Astrocyte of the hippocampus (primary cell): ENCODE results near the gene CXCL1.
"Not testable (repeated sequence)": the region's sequence is repeated elsewhere in the genome, so short reads cannot be mapped to it uniquely, and the experiment has no call there.

Experiments
- DNase-seq: peaks from one replicate; pipeline ENCODE4 v3.0.0; 2011; ENCODE audit warnings: low read depth, low spot score

CXCL1 gene

DNA sequence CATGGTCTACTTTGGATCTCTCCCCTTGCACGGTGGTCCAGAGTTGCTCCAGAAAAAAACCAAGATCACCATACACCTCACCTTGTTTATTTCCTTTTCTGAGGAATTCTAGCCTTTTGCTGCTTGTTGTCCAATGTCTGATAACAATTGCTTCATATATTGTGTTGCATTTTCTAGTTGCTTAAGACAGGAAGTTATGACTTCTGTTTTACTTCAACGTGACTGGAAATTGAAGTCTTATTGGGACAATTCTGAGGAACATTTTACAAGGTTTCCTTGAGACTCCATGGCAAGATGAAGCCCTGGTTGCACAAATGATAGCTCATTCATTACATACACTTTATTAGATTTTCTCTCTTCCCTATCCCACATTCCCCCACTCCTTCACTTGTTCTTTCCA, 5.2 kb downstream of the CXCL1 start:
- DNase-seq: no peak

DNA sequence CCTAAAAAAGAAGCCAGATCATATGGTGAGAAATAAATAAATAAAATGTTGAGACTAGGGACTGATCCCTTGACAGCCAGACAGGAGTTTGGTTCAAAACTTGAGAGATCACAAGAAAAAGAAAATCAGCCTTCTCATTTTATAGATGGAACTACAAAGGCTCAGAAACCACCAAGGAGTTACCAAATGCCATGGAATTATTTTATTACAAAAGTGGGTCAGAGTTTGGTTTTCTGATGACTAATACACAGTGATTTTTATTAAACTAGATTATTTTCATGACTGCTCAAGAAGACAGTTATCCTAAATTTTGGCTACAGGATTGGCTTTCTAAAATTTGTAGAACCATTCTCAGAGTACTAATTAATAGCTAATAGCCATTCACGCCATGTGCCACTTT, 6.2 kb downstream of the CXCL1 start:
- DNase-seq: no peak

- peak; percentile 62 for DNase-seq
These were observed 14.1 kb downstream of the CXCL1 start for GRCh38 chr4:73883306-73883705.

- no peak for DNase-seq
These were observed 16.5 kb downstream of the CXCL1 start for GRCh38 chr4:73885574-73886267.

DNA sequence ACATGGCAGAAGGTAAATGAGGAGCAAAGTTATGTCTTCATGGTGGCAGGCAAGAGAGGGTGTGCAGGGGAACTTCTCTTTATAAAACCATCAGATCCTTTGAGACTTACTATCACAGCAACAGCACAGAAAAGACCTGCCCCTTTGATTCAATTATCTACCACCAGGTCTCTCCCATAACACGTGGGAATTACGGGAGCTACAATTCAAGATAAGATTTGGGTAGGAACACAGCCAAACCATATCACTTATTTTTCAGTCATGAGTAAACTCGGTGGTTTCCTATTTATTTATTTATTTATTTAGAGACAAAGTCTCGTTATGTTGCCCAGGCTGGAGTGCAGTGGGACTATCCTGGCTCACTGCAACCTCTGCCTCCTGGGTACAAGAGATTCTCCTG, 22.1 kb downstream of the CXCL1 start:
- no peak for DNase-seq

DNA sequence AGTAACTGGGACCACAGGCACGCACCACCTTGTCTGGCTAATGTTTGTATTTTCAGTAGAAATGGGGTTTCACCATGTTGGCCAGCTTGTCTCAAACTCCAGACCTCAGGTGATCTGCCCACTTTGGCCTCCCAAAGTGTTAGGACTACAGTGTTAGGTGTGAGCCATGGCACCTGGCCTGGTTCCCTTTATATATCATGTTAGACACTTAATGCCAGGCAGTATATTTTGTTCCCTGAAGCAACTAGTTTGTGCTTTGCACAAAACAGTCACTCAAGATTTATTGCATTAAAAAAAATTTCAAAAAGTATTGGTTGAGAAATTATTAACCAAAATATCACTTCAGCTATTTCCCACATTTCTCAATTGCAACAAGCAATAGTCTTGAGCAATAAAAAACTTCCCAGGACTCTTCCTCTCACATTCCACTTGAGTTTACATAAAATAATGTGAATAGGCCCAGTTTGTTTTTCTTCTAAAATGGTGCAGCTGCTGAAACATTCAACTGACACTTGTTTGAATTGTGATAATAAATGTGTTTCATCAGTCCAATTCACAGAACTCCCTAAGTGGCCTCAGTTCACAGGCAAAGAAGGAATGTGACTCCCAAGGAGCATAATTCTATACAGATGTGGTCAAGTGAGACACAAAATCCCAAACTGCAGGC, 22.7 kb downstream of the CXCL1 start:
- DNase-seq: no peak

DNA sequence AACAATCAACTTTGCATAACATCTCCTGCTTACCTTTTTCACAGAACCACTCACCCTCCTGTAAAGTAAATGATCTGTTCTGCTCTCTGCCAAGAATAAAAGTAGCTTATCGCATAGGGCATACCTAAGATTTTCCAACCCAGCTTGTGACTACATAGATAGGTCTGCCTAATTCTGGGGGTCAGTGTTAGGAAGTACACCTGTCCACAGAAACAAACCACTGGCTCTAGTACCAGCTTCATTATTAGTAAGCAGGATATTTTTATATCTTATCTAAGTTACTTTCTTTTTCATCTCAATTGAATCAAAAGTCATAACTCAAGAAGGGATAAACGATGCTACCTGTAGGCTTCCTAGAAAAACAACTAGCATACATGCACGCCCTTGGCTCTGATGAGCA, 23.8 kb downstream of the CXCL1 start:
- DNase-seq: no peak

- no peak for DNase-seq
These were observed 24.8 kb downstream of the CXCL1 start for GRCh38 chr4:73894001-73894400.

GRCh38 chr4:73895201-73896175, 26.3 kb downstream of the CXCL1 start:
- DNase-seq: no peak

GRCh38 chr4:73896416-73896815, 27.2 kb downstream of the CXCL1 start:
- no peak for DNase-seq

- DNase-seq: no peak
These were observed 28.4 kb downstream of the CXCL1 start for GRCh38 chr4:73897380-73898136.

DNA sequence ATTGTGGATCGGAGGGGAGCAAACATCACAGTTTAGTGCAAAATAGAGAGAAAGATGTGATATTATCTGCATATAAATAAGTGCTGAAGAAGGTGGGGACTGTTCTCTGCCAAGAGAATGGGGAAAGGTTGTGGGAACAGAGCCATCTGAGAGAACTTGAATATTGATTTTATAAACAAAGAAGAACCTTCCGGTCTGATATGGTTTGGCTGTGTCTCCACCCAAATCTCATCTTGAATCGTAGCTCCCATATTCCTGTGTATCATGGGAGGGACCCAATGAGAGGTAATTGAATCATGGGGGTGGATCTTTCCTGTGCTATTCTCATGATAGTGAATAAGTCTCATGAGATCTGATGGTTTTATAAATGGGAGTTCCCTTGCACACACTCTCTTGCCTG, 30.1 kb downstream of the CXCL1 start:
- DNase-seq: not testable (repeated sequence)

DNA sequence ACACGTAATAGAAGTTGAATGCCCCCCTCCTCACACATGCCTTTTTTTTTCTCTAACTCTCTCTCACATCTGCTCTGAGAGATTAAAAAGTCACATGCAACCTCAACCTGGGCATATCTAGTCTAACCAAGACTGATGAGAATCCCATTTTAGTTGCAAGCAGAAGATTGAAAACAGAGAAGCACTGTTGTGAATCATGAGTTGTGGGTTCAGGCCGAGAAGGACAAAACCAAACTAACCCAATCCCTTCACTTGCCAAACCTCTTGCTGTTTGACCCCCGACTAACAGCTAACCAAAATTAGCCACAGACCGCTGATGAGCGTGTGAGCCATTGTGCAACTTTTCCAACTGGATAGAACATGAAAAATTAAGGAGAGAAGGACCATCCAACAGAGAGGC, 31.8 kb downstream of the CXCL1 start:
- DNase-seq: peak; percentile 63

- DNase-seq: no peak
These were observed 32.9 kb downstream of the CXCL1 start for GRCh38 chr4:73902038-73902637.

GRCh38 chr4:73902817-73903547, 33.8 kb downstream of the CXCL1 start:
- no peak for DNase-seq

- DNase-seq: peak; percentile 35
These were observed 35.3 kb downstream of the CXCL1 start for GRCh38 chr4:73904491-73904890.

DNA sequence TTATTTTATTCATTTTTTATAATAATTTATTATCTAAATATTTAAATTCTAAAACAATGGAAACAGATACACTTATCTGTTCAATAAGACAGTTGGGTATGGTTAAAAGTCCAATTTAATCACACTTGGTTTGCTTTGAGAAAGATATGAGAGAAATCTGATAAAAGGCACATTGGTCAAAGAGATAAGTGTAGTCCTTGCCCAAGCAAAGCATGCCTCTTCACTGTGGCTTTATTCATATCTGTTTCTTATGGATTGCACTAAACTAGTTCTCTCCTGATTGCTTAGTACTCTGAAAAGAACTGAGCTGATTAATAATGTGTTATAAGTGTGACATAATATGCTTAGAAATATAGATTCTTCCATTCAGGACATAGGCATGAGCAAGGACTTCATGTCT, 39.8 kb downstream of the CXCL1 start:
- DNase-seq: no peak

DNA sequence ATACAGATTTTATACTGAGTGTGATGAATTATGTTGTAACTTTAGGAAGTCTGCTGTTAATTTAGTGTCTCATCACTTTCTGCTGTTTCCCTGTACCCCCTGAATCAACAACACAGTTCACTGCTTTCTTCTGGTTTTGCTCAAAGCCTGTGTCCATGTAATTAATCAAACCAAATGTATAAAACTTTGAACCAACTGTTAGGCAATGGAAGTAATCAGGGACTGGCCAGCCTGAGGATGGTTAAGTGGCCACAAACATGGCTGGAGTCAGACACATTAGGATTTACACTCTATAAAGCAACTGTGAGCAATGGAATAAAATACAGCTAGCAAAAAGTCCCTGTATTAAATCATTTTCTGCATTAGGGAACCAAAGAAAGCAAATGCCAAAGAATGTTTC, 42.6 kb downstream of the CXCL1 start:
- no peak for DNase-seq

DNA sequence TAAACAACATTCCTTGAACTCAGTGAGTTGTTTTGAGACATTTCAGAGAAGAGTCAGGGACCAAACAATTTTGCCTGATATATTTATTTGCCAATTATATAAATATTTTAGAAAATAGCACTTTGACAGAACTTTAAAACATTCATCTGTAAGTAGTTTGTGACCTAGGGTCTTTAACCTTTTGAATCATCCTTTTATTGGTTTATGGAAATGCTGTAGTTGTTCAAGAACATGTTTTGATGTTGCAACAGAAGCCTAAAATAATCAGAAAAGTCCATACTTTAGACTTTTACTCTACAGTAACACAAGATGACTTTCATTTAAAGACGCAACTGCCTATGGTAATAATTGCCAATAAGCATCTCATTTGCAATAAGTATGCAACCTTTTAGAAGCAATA, 43.0 kb downstream of the CXCL1 start:
- DNase-seq: no peak

DNA sequence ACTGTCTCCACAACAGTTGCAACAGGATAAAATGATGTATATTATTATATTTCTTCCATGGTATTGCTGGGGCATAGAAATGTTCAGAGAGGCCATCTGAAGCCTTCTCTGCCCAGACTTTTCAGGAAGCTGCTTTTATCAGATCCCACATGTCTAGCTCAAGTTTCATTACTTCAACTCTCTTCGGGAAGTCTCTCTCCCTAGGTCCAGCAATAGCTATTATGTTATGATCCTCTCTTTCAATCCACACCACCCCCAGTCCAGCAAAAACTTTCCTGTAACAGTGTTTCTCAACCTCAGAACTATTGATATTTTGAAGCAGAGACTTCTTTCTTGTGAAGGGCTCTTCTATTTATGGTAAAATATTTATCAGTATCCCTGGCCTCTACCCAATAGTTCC, 44.9 kb downstream of the CXCL1 start:
- no peak for DNase-seq
